OCI-LY3 (cell line): ENCODE data around the gene EFNA2.

ENCODE experiments used
- EZH2phosphoT487 ChIP-seq: fragments of 200-600 bp; shearing (Covaris generic); IDR thresholded peaks from 2 replicates; pipeline ENCODE4 v1.6.1; 2018; ENCODE audit warnings: antibody characterized with exemption, mixed run types, low read depth
- TF ChIP-seq, protein P1 (sequence below): fragments of 200-600, 300-600 bp; sonication (generic); IDR thresholded peaks from 2 replicates; pipeline ENCODE4 v1.5.1; 2014; ENCODE audit warnings: antibody characterized with exemption, low read length, low read depth

DNA sequence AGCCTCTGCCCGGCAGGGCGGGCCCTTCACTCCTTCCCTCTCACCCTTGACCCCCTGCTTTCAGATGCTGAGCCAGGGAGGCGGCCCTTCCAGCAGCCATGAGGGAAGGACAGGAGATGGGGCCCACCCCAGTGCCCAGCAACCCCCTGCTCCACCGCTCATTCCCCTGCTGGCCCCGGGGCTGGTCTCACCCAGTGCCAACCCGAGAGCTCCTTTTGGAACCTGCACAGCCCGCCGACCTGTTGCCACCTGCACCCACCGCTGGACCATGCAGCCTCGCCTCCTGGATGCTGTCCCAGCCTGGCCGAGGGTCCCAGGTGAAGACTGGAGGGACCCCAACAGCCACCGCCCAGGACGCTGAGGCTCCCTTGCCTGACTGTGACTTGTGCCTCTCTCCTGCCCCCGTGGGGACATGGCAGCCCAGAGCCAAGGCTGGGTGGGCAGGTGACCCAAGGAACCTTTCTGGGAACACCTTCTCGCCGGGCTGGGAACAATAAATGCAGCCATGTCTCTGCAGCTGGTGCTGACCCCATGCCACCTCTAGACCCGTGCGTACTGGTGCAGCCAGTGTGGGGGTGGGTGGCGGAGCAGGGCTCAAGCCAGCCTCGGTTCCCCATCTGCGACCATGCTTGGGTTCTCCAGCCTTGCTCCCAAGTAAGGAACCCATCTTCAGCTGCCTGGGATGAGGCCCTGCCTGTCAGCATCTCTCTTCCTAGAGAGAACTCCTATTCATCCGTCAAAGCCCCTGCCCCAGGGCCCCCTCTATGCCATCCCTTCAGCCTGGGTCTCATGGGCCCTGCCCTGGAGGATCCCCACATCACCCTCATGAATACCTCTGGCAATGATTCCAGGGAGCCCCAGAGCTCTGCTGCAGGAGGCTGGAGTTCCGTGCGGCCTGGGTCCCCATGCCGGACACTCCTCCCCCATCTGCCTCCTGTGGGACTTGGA lies 6.7 kb upstream of the EFNA2 start:
- TF ChIP-seq, protein P1, sequence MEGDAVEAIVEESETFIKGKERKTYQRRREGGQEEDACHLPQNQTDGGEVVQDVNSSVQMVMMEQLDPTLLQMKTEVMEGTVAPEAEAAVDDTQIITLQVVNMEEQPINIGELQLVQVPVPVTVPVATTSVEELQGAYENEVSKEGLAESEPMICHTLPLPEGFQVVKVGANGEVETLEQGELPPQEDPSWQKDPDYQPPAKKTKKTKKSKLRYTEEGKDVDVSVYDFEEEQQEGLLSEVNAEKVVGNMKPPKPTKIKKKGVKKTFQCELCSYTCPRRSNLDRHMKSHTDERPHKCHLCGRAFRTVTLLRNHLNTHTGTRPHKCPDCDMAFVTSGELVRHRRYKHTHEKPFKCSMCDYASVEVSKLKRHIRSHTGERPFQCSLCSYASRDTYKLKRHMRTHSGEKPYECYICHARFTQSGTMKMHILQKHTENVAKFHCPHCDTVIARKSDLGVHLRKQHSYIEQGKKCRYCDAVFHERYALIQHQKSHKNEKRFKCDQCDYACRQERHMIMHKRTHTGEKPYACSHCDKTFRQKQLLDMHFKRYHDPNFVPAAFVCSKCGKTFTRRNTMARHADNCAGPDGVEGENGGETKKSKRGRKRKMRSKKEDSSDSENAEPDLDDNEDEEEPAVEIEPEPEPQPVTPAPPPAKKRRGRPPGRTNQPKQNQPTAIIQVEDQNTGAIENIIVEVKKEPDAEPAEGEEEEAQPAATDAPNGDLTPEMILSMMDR = no peak
- TF ChIP-seq EZH2phosphoT487 = no peak
